Gastrocnemius medialis (tissue), 4 donors: ENCODE data around the gene STUB1.

ENCODE experiments used
- CTCF ChIP-seq, 5 experiments: fragments of 450-650 bp in 3 of 5; fragments of 200-600 bp in 2 of 5; sonication (generic) in 2 of 5; IDR thresholded peaks in 4 of 5; conservative IDR thresholded peaks in 1 of 5; 1 replicate in 4 of 5; 2 replicates in 1 of 5; pipeline ENCODE4 v1.5.1; 2016 to 2019; ENCODE audit warnings: antibody characterized with exemption in 5 of 5, mild to moderate bottlenecking in 3 of 5, moderate library complexity in 3 of 5
- POLR2A ChIP-seq, 2 donors: fragments of 450-650 bp; IDR thresholded peaks; one replicate each; pipeline ENCODE4 v1.6.1; 2017; ENCODE audit warnings: antibody characterized with exemption in 2 of 2, mild to moderate bottlenecking in 2 of 2, moderate library complexity in 2 of 2

GRCh38 chr16:711084-711483 lies 30.9 kb downstream of the STUB1 start:
- TF ChIP-seq CTCF (IDR thresholded peaks at IDR 0.05 in 4 of 5, conservative IDR thresholded peaks at IDR 0.05 in 1 of 5): no peak
- TF ChIP-seq POLR2A (IDR thresholded peaks at IDR 0.05): no peak
